ENCODE measurements around the gene DRD2. TPM values are rescaled to one million over a fixed set of nuclear protein-coding genes. Genes with fewer than 3 reads are reported as not detected.

DRD2 gene
- total and polyA plus RNA-seq, 2 experiments from 2014 or later: 0.59 to 0.67 TPM

DNA sequence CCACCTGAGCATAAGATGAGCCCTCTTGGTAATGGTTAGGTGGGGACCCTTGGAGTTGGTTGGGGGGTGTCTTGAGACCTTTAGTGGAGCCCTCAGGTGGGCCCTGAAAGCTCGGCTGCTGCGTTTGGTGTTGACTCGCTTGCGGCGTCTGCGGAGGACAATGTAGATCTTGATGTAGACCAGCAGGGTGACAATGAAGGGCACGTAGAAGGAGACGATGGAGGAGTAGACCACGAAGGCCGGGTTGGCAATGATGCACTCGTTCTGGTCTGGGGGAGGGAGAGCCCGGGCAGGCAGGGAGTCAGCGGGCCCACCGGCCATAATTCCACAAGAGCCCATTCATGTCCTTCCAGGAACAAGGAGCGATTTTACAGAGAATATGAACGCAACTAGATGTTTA, 59.9 kb downstream of the DRD2 start:
- Histone ChIP-seq H3K27me3 (no peaks in the 10 kb centered on the region), H4K20me1 (ENCODE audit: insufficient read depth, poor library complexity, severe bottlenecking) (no peaks in the 10 kb centered on the region), H3K9me3 (ENCODE audit: low read depth) (no peaks in the 10 kb centered on the region), H3K4me1 (ENCODE audit: insufficient read depth) (no peaks in the 10 kb centered on the region), H2AFZ (no peak overlapping the region), H3K79me2 (no peaks in the 10 kb centered on the region), H3K4me2 (no peak overlapping the region), H3K4me3 (no peak overlapping the region), H3K9me2 (replicated peaks; ENCODE audit: insufficient read depth) (no peaks in the 10 kb centered on the region), H3K27ac (no peak overlapping the region), H3K36me3 (replicated peaks; ENCODE audit: insufficient read depth, low read depth) (no peaks in the 10 kb centered on the region)
- DNase-seq (ENCODE audit: low spot score): no peak
- 95% methylated on average over 16 of the region's 16 CpGs for WGBS (ENCODE audit: low lambda C conversion rate, missing lambda C conversion rate)
- TF ChIP-seq CTCF (IDR thresholded peaks at IDR 0.05; ENCODE audit: poor library complexity) (no peak), EZH2phosphoT487 (IDR thresholded peaks at IDR 0.05; ENCODE audit: low read depth, severe bottlenecking, unreplicated experiment) (no peak), EZH2 (IDR thresholded peaks at IDR 0.05; ENCODE audit: borderline replicate concordance) (no peak)

DNA sequence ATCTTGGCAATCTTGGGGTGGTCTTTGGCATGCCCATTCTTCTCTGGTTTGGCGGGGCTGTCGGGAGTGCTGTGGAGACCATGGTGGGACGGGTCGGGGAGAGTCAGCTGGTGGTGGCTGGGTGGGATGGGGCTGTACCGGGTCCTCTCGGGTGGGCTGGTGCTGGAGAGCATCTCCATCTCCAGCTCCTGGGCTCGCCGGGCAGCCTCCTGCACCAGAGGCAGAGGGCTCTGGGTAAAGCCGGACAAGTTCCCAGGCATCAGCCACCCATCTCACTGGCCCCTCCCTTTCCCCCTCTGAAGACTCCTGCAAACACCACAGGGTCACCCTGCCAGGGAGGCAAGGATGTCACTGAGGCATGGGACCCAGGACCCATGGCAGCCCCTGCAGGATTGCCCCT, 62.5 kb downstream of the DRD2 start:
- no peak overlapping the region for H3K27ac ChIP-seq
- no peak for DNase-seq (ENCODE audit: low spot score)
- H4K20me1 ChIP-seq (ENCODE audit: insufficient read depth, poor library complexity, severe bottlenecking): no peaks in the 10 kb centered on the region
- H3K79me2 ChIP-seq: no peaks in the 10 kb centered on the region
- 92% methylated on average over 8 of the region's 9 CpGs for WGBS (ENCODE audit: low lambda C conversion rate, missing lambda C conversion rate)
- no peak overlapping the region for H2AFZ ChIP-seq
- H3K4me2 ChIP-seq: no peak overlapping the region
- H3K9me2 ChIP-seq (replicated peaks; ENCODE audit: insufficient read depth): no peaks in the 10 kb centered on the region
- H3K27me3 ChIP-seq: no peaks in the 10 kb centered on the region
- H3K4me3 ChIP-seq: no peak overlapping the region
- no peaks in the 10 kb centered on the region for H3K9me3 ChIP-seq (ENCODE audit: low read depth)
- H3K36me3 ChIP-seq (replicated peaks; ENCODE audit: insufficient read depth, low read depth): no peaks in the 10 kb centered on the region
- H3K4me1 ChIP-seq (ENCODE audit: insufficient read depth): no peaks in the 10 kb centered on the region
- no peak for TF ChIP-seq EZH2 (IDR thresholded peaks at IDR 0.05; ENCODE audit: borderline replicate concordance)
- no peak for TF ChIP-seq EZH2phosphoT487 (IDR thresholded peaks at IDR 0.05; ENCODE audit: low read depth, severe bottlenecking, unreplicated experiment)
- TF ChIP-seq CTCF (IDR thresholded peaks at IDR 0.05; ENCODE audit: poor library complexity): no peak

DNA sequence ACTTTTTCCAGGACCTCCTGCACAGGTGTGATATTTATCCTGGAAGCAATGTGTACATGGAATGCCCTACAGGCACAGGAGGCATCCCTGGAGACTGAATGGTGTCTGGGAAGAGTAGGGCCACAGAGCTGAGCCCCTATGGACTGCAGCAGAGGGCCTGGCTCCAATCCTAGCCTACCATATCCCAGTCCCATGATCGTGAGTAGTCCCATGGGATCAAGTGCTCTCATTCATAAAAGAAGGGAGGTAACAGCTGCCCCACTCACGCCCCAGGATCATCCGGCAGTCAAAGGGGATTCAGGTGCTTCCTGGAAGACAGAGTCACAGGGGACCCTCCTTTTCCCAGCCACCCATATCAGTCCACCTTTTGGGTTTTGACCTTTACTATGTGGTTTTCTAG, 63.7 kb downstream of the DRD2 start:
- DNase-seq (ENCODE audit: low spot score): no peak
- 86% methylated on average over 3 of the region's 3 CpGs for WGBS (ENCODE audit: low lambda C conversion rate, missing lambda C conversion rate)
- no peaks in the 10 kb centered on the region for H4K20me1 ChIP-seq (ENCODE audit: insufficient read depth, poor library complexity, severe bottlenecking)

More for the DNA sequence above, 63.7 kb downstream of the DRD2 start:
- Histone ChIP-seq H3K9me2 (replicated peaks; ENCODE audit: insufficient read depth) (no peaks in the 10 kb centered on the region), H3K4me2 (no peak overlapping the region), H3K4me3 (no peak overlapping the region), H3K4me1 (ENCODE audit: insufficient read depth) (no peaks in the 10 kb centered on the region), H2AFZ (no peak overlapping the region), H3K27ac (no peak overlapping the region), H3K9me3 (ENCODE audit: low read depth) (no peaks in the 10 kb centered on the region), H3K27me3 (no peaks in the 10 kb centered on the region), H3K79me2 (no peaks in the 10 kb centered on the region), H3K36me3 (replicated peaks; ENCODE audit: insufficient read depth, low read depth) (no peaks in the 10 kb centered on the region)
- TF ChIP-seq EZH2phosphoT487 (IDR thresholded peaks at IDR 0.05; ENCODE audit: low read depth, severe bottlenecking, unreplicated experiment) (no peak), CTCF (IDR thresholded peaks at IDR 0.05; ENCODE audit: poor library complexity) (no peak), EZH2 (IDR thresholded peaks at IDR 0.05; ENCODE audit: borderline replicate concordance) (no peak)
